GM21423 (cell line): Measurements from ENCODE around the gene ARHGAP8.

ENCODE experiments used
- ATAC-seq: cut with Tn5 transposase; IDR thresholded peaks from one replicate; pipeline ENCODE4 v1.9.1; 2021; ENCODE audit warnings: mild to moderate bottlenecking, moderate library complexity; ENCODE audit not compliant: unreplicated experiment

Gene ARHGAP8

GRCh38 chr22:44823806-44824205 lies 71.4 kb downstream of the ARHGAP8 start:
- ATAC-seq, result no peak

- no peak for ATAC-seq
These were observed 71.9 kb downstream of the ARHGAP8 start for GRCh38 chr22:44824271-44824670.

GRCh38 chr22:44825310-44826150 lies 73.2 kb downstream of the ARHGAP8 start:
- no peak for ATAC-seq

- no peak for ATAC-seq
These were observed 75.4 kb downstream of the ARHGAP8 start for GRCh38 chr22:44827666-44828190.

- ATAC-seq, result no peak
These were observed 75.8 kb downstream of the ARHGAP8 start for GRCh38 chr22:44828193-44828592.

- no peak for ATAC-seq
These were observed 79.5 kb downstream of the ARHGAP8 start for GRCh38 chr22:44831885-44832284.

- no peak for ATAC-seq
These were observed 81.7 kb downstream of the ARHGAP8 start for GRCh38 chr22:44834065-44834464.

GRCh38 chr22:44837481-44837880 lies 85.1 kb downstream of the ARHGAP8 start:
- no peak for ATAC-seq

GRCh38 chr22:44838316-44839016 lies 86.1 kb downstream of the ARHGAP8 start:
- no peak for ATAC-seq

- no peak for ATAC-seq
These were observed 86.7 kb downstream of the ARHGAP8 start for GRCh38 chr22:44839061-44839460.

GRCh38 chr22:44839721-44840120 lies 87.3 kb downstream of the ARHGAP8 start:
- no peak for ATAC-seq

GRCh38 chr22:44840611-44841322 lies 88.4 kb downstream of the ARHGAP8 start:
- ATAC-seq, result no peak

- no peak for ATAC-seq
These were observed 90.0 kb downstream of the ARHGAP8 start for GRCh38 chr22:44842417-44842816.

- ATAC-seq, result no peak
These were observed 92.8 kb downstream of the ARHGAP8 start for GRCh38 chr22:44845191-44845590.

GRCh38 chr22:44845796-44846720 lies 93.7 kb downstream of the ARHGAP8 start:
- no peak for ATAC-seq

GRCh38 chr22:44846726-44847275 lies 94.4 kb downstream of the ARHGAP8 start:
- ATAC-seq, result no peak

- no peak for ATAC-seq
These were observed 95.0 kb downstream of the ARHGAP8 start for GRCh38 chr22:44847380-44847779.

- ATAC-seq, result no peak
These were observed 95.5 kb downstream of the ARHGAP8 start for GRCh38 chr22:44847892-44848291.

GRCh38 chr22:44848296-44848741 lies 95.9 kb downstream of the ARHGAP8 start:
- ATAC-seq, result no peak
